GM21367 (cell line): Measurements from ENCODE around the gene NNT.
"Not testable (repeated sequence)": the region's sequence is repeated elsewhere in the genome, so short reads cannot be mapped to it uniquely, and the experiment has no call there.

Experiments used
- ATAC-seq: cut with Tn5 transposase; IDR thresholded peaks from one replicate; pipeline ENCODE4 v1.9.1; 2021; ENCODE audit not compliant: unreplicated experiment

Gene NNT

DNA sequence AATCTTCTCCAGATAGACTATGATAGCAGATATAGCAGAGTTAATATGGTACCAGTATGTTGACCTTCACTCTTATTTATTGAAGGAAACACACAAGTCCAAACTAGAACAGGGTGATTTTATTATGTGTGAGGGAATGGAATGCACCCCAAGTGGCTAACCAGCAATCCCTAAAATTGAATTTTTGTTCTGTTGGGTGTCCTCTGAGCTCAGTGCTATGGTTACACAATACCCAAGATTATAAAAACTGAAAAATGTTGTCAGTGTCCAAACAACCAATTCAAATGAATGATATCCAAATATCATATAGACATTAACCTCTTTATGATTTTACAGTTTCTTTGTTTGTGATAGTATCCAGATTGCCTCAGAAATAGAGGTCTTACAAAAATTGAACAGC is 60.9 kb downstream of the NNT start:
- ATAC-seq, result no peak

DNA sequence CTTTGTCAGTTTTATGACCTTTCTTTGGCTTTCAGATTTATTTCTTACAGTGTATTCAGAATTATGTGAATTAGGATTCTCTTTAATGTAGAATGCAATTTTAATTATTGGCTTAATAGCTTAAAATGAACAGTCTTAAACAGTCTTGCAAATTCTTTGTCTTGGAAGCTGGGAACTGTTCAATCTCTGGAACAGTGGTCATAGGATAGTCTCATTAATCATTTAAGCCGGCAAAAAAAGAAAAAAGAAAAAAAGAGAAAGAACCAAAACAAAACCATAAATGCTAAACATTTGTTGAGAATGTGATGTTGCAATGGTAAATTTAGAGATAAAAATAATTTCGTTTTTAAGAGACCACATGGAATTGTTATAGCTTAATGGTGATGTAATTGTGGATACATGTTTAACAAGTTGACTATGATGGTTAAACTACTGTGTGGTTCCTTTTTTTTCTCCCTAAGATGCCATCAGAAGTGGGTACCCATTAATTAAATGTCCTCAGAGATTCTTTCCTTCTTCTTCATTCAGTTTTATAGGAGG is 61.6 kb downstream of the NNT start:
- no peak for ATAC-seq

DNA sequence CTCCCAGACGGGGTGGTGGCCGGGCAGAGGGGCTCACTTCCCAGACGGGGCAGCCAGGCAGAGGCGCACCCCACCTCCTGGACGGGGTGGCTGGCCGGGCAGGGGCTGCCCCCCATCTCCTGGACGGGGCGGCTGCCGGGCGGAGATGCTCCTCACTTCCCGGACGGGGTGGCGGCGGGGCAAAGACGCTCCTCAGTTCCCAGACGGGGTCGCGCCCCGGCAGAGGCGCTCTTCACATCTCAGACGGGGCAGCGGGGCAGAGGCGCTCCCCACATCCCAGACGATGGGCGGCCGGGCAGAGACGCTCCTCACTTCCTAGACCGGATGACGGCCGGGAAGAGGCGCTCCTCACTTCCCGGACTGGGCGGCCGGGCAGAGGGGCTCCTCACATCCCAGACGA is 62.8 kb downstream of the NNT start:
- not testable (repeated sequence) for ATAC-seq

DNA sequence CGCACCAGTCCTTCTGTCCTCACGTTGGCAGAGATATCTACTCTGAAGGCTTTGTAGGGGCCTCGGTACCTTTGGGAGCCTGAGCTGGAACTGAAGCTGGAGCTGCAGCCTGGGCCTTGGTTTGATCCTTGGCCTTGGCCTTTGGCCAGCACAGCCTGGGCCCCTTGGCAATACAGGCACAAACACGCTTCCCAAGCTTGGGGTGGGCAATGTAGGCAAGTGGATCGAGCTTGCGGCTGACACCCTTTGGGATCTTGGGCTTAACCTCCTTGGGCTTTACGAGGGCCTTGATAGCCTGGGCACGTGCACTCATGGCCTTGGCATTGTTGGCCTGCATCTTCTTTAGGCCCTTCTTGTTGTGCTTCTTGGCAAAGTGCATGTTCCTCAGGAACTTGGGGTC is 63.7 kb downstream of the NNT start:
- not testable (repeated sequence) for ATAC-seq

DNA sequence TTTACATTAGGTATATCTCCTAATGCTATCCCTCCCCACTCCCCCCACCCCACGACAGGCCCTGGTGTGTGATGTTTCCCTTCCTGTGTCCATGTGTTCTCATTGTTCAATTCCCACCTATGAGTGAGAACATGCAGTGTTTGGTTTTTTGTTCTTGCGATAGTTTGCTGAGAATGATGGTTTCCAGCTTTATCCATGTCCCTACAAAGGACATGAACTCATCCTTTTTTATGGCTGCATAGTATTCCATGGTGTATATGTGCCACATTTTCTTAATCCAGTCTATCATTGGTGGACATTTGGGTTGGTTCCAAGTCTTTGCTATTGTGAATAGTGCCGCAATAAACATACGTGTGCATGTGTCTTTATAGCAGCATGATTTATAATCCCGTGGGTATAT is 64.4 kb downstream of the NNT start:
- not testable (repeated sequence) for ATAC-seq

DNA sequence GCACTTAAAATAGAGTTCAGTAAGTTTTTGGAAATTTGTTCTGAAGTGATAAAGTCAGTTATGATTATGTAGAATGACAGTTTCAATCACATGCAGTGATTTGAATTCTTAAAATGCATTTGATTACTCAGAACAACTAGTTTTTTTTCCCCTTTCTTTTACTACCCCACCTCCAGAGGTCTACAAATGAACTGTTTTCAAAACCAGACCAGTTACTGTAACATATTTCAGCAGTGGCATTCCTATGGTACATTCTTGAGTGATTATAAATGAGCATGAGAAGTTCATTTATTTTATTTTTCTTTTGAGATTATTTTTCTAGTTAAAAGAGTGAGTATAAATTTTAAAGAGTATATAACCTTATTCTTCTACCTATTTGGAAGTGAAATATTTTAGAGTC is 71.6 kb downstream of the NNT start:
- no peak for ATAC-seq

DNA sequence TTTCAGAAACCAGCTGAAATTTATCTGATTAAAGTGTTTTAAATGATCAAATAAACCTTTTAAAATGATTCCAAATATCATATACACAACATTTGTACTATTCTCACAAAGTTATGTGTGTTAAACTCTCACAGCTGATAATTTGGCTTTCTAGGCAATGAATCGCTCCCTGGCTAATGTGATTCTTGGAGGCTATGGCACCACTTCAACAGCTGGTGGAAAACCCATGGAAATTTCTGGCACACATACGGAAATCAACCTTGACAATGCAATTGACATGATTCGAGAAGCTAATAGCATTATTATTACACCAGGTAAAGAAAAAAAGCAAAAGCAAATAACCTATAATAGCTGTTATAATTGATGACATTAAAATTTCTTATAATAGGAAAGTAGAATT is 72.4 kb downstream of the NNT start:
- no peak for ATAC-seq

DNA sequence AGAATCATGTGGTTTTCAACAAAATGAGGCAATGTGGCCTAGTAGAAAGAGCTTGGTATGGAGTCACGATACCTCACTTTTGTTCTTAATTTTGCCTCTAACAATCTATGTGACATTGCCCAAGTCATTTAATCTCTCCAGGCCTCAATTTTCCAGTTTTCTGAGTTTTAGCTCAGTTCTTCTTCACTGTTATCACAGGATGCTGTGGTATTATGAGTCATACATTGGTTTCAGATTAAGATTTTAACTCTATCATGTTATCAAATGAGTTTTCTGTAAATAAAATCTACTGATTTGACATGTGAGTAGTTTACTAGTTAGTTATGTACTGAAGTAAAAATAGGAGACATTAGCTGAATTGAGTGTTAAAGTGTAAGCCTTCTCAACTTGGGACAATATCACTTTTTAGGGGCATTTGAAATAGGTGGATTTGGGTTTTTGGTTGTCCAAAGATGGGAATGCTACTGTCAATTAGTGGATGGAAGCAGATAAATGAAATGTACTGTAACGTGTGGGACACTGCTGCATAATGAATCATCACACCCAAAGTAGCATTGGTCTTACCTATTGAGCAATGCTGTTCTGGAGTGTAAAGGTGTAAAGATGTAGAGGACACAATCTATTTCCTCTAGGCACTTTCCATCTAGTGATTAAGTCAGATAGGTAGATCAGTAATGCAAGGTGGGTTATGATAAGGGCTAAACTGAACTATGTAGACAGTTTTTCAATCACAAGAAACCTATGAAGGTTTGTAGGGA is 73.3 kb downstream of the NNT start:
- no peak for ATAC-seq

DNA sequence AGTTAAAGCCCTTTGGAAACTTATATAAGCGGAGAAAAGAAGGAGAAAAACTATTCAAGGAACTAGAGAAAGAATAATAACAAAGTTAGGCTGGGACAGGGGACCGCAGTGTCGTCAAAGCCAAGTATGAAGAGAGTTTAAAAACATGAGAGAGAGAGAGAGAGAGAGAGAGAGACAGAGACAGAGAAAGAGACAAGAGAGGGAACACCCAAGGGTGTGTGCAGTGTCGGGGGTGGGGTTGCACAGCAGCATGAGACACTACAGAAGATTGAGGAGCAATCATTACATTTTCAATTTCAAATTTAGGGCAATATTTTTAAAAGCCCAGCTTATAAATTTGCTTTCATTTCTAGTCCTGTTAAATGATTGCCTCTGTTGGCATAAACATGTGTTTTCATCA is 74.3 kb downstream of the NNT start:
- no peak for ATAC-seq

DNA sequence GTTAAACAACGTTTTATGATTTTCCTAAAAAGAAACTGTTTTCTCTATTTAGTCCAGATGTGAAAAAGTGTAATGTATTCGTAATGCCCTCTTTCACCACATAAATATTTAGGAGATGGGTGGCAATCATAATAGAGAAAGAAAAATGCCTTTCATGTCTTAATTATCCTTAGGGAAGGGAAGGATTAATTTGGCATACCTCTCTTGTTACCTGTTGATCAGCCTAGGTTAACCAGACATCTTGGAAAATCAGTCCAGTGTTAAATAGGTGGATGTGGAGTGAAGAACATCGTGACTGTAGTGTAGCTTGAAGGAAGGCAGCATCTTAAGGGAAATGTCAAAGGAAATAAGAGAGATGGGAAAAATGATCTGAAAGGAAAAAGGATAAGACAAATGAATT is 76.2 kb downstream of the NNT start:
- no peak for ATAC-seq

DNA sequence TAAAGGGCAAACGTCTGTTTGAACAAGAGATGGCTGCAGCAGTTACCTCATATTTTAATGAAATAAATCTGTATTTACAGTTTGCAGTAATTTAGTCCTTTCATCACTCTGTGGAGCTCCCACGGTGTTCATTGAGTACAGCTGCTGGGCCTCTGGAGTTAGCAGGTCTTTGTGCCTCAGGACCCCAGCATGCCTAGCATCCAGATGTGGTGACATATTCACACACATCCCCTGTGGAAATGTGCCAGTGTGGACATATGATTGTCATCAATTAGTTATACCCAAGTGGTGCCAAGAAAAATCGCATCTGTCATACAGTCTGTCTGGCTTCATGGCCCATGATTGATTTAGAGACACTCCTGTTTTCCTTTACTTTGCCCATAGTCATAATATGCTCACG is 77.3 kb downstream of the NNT start:
- ATAC-seq, result no peak

DNA sequence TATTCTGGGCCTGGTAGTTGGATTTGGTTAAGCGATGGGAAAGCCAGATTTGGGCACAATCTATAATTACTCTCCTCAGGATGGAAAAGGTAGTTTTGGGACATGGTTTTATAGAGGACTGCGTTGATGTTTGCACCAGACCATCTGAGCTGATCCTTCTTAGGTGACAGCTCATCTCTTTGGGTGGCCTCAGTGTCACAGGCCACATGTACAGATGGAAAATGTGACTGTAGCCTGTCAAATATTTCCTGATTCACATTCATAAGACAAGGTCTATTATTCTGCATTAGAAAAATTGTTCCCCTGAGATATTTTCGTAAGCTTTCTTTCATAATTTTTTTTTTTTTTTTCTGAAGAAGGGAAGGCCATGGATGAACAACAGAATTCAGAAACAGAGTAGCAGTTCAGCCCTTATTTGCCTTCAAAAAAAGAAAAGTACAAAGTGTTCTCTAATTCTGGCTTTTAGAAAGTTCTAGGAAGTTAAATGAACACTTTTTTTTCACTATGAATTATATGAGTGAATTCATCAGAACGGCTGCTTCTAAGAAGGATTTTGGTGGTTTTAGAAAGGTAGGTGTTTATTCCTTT is 81.0 kb downstream of the NNT start:
- ATAC-seq, result no peak

DNA sequence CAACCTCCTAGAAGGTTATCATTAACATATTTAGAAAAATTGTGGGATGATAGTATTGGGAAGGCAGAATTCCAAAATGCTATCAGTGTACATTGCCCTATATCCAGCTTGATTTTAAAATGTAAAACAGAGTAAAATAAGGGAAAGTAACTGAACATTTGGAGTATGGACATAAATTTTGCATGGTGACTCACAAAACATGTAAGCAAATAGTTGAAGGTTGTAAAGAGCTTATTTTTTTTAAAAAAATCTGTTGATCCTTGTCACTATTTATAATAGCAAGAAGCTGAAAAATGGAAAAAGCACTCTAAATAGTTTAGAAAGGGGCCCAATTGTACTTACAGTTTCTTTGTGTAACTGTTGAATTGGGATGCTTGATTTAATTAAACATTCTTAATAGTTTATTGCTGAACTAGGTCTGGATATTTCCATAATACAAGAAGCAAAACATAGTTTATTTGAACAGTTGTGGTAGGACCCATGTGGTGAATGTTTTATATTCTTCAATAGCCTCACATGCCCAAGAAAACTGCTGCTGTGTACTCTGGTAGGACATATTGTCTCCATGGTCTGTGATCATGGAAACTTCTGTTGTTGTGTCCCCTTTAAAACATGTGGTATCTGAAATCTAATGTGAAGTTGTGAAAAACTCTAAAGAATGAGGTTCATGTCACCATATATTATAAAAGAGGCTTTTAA is 82.4 kb downstream of the NNT start:
- no peak for ATAC-seq

DNA sequence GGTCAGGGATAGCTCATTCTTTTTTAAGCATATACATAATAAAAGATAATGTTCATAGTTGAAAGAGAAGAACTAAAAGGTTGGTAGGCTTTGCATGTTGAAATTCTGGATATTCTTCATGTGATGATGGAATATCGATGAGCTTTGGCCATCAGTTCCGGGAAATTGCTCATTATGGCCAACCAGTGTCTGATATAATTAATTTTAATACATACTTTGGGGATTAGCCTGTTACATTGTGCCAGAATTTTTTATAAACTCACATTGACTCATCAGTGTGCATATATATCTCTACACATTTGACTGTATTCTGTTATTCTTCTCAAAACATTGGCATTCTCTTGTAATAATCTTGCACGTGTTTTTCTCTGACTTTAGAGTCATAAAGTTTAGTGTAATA is 84.3 kb downstream of the NNT start:
- ATAC-seq, result no peak

DNA sequence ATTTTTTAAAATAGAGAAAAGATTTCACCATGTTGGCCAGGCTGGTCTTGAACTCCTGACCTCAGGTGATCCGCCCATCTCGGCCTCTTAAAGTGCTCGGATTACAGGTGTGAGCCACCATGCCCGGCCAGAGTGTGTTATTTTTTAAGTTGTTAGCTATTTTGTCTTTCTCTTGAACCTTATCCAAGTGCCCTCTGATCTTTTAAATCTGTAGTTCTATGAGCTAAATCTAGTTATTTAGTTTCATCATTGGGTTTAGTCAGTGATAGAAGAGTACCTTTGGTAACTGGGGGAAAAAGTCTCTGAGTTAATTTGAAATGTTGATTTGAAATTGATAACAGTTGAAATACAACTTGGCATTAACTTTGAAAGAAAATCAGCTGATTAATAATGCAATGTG is 88.3 kb downstream of the NNT start:
- ATAC-seq, result no peak

DNA sequence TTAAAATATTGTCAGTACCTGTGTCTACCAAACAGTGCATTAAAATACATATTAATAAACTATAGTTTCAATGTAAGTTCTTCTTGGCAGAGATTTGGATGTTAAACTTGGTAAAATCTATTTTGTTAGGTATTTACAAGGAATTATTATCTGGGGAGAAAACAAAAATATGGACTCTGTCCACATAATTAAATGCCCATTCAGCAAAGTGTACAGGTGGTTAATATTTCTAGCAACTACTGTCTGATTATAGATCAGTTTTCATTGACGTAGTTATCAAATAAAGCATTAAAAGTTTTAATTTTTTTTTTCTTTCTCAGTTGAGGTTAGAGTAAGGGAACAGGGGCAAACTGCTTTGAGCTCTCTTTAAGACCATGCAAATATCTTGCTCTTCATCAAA is 88.9 kb downstream of the NNT start:
- ATAC-seq, result no peak

DNA sequence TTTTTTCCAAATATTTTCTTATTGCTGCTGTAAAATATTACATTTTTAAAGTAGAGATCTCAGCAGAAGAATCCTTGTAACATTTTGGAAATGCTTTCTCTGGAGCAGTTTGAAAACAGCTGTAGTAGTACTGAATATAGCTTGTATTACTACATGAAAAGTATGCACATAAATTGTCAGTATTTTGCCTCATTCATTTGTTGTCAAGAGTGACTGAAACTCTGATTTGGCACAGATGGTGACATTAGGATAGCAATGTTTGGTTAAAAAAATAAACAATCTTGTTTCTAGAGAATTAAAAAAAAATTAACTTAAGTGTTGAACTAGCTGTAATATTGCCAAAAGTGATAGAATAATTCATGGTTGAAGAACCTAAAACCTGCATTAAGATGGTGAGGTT is 90.4 kb downstream of the NNT start:
- no peak for ATAC-seq

DNA sequence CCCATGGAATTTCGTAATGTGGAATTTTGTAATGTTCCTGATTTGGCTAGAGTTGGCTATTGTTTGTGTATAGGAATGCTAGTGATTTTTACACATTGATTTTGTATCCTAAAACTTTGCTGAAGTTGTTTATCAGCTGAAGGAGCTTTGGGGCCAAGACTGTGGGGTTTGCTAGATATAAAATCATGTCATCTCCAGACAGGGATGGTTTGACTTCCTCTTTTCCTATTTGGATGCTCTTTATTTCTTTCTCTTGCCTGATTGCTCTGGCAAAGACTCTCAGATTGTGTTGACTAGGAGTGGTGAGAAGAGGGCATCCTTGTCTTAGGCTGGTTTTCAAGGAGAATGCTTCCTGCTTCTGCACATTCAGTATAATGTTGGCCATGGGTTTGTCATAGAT is 91.0 kb downstream of the NNT start:
- no peak for ATAC-seq

DNA sequence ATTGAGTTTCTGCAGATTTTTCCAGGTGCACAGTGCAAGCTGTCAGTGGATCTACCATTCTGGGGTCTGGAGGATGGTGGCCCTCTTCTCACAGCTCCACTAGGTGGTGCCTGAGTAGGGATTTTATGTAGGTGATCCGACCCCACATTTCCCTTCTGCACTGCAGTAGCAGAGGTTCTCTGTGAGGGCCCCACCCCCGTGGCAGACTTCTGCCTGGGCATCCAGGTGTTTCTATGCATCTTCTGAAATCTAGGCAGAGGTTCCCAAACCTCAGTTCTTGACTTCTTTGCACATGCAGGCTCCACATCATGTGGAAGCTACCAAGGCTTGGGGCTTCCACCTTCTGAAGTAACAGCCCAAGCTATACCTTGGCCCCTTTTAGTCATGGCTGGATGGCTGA is 93.5 kb downstream of the NNT start:
- not testable (repeated sequence) for ATAC-seq

DNA sequence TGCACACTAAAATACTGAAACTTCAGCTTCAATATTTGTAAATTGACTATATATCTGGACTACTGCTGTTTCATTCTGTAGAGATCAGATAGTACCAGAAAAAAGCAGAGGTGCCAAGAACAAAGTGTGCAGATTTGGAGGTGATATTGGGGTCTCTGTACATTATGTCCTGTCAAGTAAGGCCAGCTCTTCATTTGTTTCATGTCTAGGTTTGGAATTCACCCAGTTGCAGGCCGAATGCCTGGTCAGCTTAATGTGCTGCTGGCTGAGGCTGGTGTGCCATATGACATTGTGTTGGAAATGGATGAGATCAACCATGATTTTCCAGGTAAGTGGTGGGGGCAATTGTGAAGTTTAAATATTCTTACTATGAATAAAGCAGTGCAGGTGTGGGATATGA is 96.9 kb downstream of the NNT start:
- no peak for ATAC-seq

DNA sequence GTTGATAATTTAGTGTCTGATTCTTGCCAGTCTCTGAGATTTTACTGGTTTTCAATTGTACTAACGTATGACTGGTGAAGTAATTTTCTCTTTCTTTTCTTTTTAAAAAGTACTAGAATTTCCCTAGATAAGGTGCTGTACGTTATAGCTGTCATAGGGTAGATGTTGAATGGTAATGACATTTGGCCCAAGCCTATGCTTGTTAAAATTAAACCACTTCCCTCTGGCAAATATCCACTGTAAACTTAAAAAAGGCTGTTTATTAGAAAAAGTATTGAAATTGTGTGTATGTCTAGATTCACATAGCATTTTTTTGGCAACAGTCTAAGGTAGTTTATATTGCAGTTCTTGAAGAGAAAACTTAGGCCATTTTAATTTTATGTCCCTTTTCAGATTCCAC is 97.6 kb downstream of the NNT start:
- ATAC-seq, result no peak

DNA sequence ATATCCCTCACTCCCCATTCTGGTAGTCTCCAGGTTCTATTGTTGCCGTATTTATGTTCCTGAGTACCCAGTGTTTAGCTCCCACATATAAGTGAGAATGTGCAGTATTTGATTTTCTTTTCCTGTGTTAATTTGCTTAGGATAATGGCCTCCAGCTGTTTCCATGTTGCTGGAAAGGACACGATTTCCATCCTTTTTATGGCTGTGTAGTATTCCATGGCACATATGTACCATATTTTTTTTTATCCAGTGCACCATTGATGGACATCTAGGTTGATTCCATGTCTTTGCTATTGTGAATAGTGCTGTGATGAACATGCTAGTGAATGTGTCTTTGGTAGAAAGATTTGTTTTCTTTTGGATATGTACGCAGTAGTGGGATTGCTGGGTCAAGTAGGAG is 98.2 kb downstream of the NNT start:
- ATAC-seq, result no peak
